ENCODE data around the gene APOL6. TPM values are rescaled to one million over a fixed set of nuclear protein-coding genes. Genes with fewer than 3 reads are reported as not detected.
A peak's percentile ranks its signal among the peaks of the same experiment; 100 is the strongest.

APOL6 gene
- polyA plus RNA-seq, 2 of the 4 experiments (the other 2 are of a cell fraction), result 1.3 to 2.7 TPM

- Histone ChIP-seq H3K4me2 (peak overlapping the region; percentile 88; the same call in 1 of the 3 replicates), H3K9me3 (no peaks in the 10 kb centered on the region), H3K27ac (peak overlapping the region; percentile 89 to 99), H3K4me3 (no peak overlapping the region), H3K4me1 (peaks cover 36% of the 10 kb centered on the region)
- no peak for FAIRE-seq
- WGBS (ENCODE audit: missing lambda C conversion rate), result 85% methylated on average over 3 of the region's 3 CpGs
- DNase-seq (ENCODE audit: low read depth in 1 of 2, low spot score in 1 of 2), result no peak
- POLR2A ChIA-PET, result no interaction called here
- TF ChIP-seq ELK1 (IDR thresholded peaks at IDR 0.05; ENCODE audit: low read depth, low read length) (no peak), KDM5A (IDR thresholded peaks at IDR 0.05) (no peak), FOSB (CRISPR knock-in tag; IDR thresholded peaks at IDR 0.05) (no peak), GATA3 (IDR thresholded peaks at IDR 0.05; ENCODE audit: borderline replicate concordance) (no peak), HES2 (IDR thresholded peaks at IDR 0.05) (no peak), BCL3 (IDR thresholded peaks at IDR 0.05) (no peak)
- TF ChIP-seq, protein P1, sequence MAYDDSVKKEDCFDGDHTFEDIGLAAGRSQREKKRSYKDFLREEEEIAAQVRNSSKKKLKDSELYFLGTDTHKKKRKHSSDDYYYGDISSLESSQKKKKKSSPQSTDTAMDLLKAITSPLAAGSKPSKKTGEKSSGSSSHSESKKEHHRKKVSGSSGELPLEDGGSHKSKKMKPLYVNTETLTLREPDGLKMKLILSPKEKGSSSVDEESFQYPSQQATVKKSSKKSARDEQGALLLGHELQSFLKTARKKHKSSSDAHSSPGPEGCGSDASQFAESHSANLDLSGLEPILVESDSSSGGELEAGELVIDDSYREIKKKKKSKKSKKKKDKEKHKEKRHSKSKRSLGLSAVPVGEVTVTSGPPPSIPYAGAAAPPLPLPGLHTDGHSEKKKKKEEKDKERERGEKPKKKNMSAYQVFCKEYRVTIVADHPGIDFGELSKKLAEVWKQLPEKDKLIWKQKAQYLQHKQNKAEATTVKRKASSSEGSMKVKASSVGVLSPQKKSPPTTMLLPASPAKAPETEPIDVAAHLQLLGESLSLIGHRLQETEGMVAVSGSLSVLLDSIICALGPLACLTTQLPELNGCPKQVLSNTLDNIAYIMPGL (CRISPR knock-in tag; IDR thresholded peaks at IDR 0.05; ENCODE audit: borderline replicate concordance), result no peak
- ATAC-seq, result no peak
- CTCF ChIA-PET, result interaction anchor here (1.5 to 3.6 kb wide), 3 partner anchors 209 to 437 kb away, joined by 4 to 20 read pairs (median 17); no protein-coding TSS in a partner anchor
These were observed 19.5 kb upstream of the APOL6 start for GRCh38 chr22:35628732-35629131.

DNA sequence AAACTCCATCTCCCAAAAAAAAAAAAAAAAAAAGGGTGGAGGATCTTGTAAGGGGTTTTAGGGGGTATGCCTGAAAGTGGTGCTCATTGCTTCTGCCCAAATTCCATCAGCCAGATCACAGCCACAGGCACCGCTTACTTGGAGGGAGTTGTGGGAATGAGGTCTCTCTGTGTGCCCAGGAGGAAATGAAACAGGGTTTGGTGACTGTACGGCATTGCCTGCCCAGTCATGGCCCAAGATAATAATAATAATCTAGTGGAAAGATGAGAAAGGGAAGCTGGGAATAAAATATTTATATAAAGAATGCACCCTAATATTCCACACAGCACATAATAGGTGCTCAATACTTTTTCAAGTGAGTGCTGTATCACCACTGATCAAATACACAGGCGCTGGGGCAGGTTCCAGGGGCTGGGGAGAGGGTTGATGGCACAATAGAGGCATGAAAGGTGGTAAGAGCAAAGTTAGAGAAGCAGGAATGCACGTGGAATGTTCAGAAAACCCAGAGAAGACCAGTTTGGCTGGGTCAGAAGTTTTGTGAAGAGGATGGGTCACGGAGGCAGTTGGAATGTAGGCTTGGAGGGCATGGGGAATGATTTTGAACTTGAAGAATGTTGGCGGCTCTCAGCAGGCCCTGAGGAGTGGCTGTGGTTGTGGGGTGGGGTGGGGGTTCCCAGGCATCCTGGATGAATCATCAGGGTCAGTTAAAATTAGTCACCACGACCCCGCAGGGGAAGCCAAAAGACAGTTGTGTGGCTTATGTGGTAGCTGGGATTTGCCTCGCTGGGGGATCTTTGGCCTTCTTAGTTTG lies 18.6 kb upstream of the APOL6 start:
- POLR2A ChIA-PET, result interaction anchor here (0.6 to 1.5 kb wide), 3 partner anchors 34 to 399 kb away, joined by 3 to 7 read pairs (median 5); partner anchors contain the start of gene RBFOX2
- ATAC-seq (peak; percentile 49 to 70), FAIRE-seq (no peak), DNase-seq (ENCODE audit: low read depth in 1 of 2, low spot score in 1 of 2) (peak; percentile 84 to 93)
- H3K9me3 ChIP-seq, result no peaks in the 10 kb centered on the region
- 7% methylated on average over 8 of the region's 9 CpGs for WGBS (ENCODE audit: missing lambda C conversion rate)
- peak; percentile 83 for TF ChIP-seq JUNB (IDR thresholded peaks at IDR 0.05)
- TF ChIP-seq CHD4 (IDR thresholded peaks at IDR 0.05; ENCODE audit: borderline replicate concordance), result no peak
- TF ChIP-seq ZNF302 (CRISPR knock-in tag; IDR thresholded peaks at IDR 0.05), result 0 out of 2 replicates have a peak, but pooled peaks have one; percentile 54
- peak; percentile 19 to 70; a peak in 2 of 5 replicates for TF ChIP-seq EP300 (IDR thresholded peaks at IDR 0.05)
- TF ChIP-seq CEBPB (IDR thresholded peaks at IDR 0.05), result peak in 1 of 2 experiments; percentile 44; a peak in 1 of 4 replicates
- peak; percentile 33 to 81; a peak in 3 of 5 replicates for TF ChIP-seq JUN (IDR thresholded peaks at IDR 0.05)
- TF ChIP-seq ZFP36 (IDR thresholded peaks at IDR 0.05; ENCODE audit: borderline replicate concordance, partially characterized antibody), result no peak
- peak; percentile 71; the same call in 1 of the 2 replicates for TF ChIP-seq GATA3 (IDR thresholded peaks at IDR 0.05; ENCODE audit: borderline replicate concordance)
- 0 out of 2 replicates have a peak, but pooled peaks have one; percentile 76 for TF ChIP-seq RARB (CRISPR knock-in tag; IDR thresholded peaks at IDR 0.05)
- TF ChIP-seq RAD21 (conservative IDR thresholded peaks at IDR 0.05 in 1 of 2, IDR thresholded peaks at IDR 0.05 in 1 of 2), result peak; percentile 7 to 20; a peak in 2 of 5 replicates
- peak; percentile 86 for TF ChIP-seq FOSL2 (IDR thresholded peaks at IDR 0.05)
- peak; percentile 96 for TF ChIP-seq FOSL2 (CRISPR knock-in tag; IDR thresholded peaks at IDR 0.05)
- no peak for TF ChIP-seq ESRRA (IDR thresholded peaks at IDR 0.05; ENCODE audit: borderline replicate concordance, low read length)
- peak; percentile 78 for TF ChIP-seq MAX (IDR thresholded peaks at IDR 0.05)
- TF ChIP-seq CHD2 (IDR thresholded peaks at IDR 0.05; ENCODE audit: low read length, partially characterized antibody), result no peak
- no peak for TF ChIP-seq HEYL (CRISPR knock-in tag; IDR thresholded peaks at IDR 0.05)
- no peak for TF ChIP-seq ZSCAN20 (CRISPR knock-in tag; IDR thresholded peaks at IDR 0.05)
- H3K4me1 ChIP-seq, result peaks cover 36% of the 10 kb centered on the region
- H3K27ac ChIP-seq, result peak overlapping the region; percentile 89 to 99
- no peak overlapping the region for H3K4me3 ChIP-seq
- peak overlapping the region; percentile 88 for H3K4me2 ChIP-seq
- CTCF ChIA-PET, result interaction anchor here (1.9 to 3.6 kb wide), 5 partner anchors 16 to 495 kb away, joined by 4 to 20 read pairs (median 12); no protein-coding TSS in a partner anchor
